ENCODE measurements around the gene WDR73. TPM values are rescaled to one million over a fixed set of nuclear protein-coding genes. Genes with fewer than 3 reads are reported as not detected.
A peak's percentile ranks its signal among the peaks of the same experiment; 100 is the strongest.
"Not testable (repeated sequence)": the region's sequence is repeated elsewhere in the genome, so short reads cannot be mapped to it uniquely, and the experiment has no call there.

The WDR73 gene
- polyA plus RNA-seq, 3 donors: 12.1 to 19.9 (median 14.3) TPM

GRCh38 chr15:84689858-84690257 is 35.8 kb upstream of the WDR73 start:
- H3K9ac ChIP-seq (ENCODE audit: insufficient read depth, low read length, poor library complexity, severe bottlenecking): no peak overlapping the region
- H3K36me3 Mint-ChIP-seq: peaks cover 50 to 65% of the 10 kb centered on the region in 2 donors
- peaks cover 12% of the 10 kb centered on the region for H3K4me1 Mint-ChIP-seq
- intact Hi-C loops (cut with micrococcal nuclease): loop anchor here in 1 of 2 donors (10.0 kb wide), 1 partner anchor 55 kb away; the partner anchor contains the start of gene ZNF592
- no peak overlapping the region for H3K27ac ChIP-seq (ENCODE audit: low read depth in 1 of 2, low read length in 2 of 2)
- H3K4me2 ChIP-seq (replicated peaks; ENCODE audit: extremely low read depth, low read length, poor library complexity, severe bottlenecking): no peak overlapping the region
- H3K9me3 Mint-ChIP-seq: peaks cover 0 to 4% (median 0%) of the 10 kb centered on the region in 7 donors
- H3K4me1 ChIP-seq (ENCODE audit: control insufficient read depth in 1 of 2, insufficient read depth in 2 of 2, low read length in 2 of 2): peaks cover 0 to 7% of the 10 kb centered on the region in 2 donors
- H3K4me3 ChIP-seq (replicated peaks in 1 of 3; ENCODE audit: low read depth in 2 of 3, low read length in 3 of 3): no peak overlapping the region
- no peak for TF ChIP-seq CTCF (IDR thresholded peaks at IDR 0.05)
- H3K27ac Mint-ChIP-seq: peak overlapping the region in 2 of 7 donors; percentile 4 to 52
- no peak overlapping the region for H2AFZ ChIP-seq (ENCODE audit: insufficient read depth, low read depth, low read length, poor library complexity, severe bottlenecking)
- H3K79me2 ChIP-seq (ENCODE audit: insufficient read depth, low read length): peaks cover 93% of the 10 kb centered on the region
- peaks cover 87% of the 10 kb centered on the region for H4K20me1 ChIP-seq (ENCODE audit: insufficient read depth, low read length)
- WGBS (ENCODE audit: insufficient coverage): 96% methylated on average over 3 of the region's 4 CpGs
- H3K27me3 ChIP-seq (ENCODE audit: control insufficient read depth in 2 of 2, insufficient read depth in 2 of 2, low read length in 2 of 2): no peaks in the 10 kb centered on the region
- H3K27me3 Mint-ChIP-seq (ENCODE audit: low read depth in 3 of 3): no peaks in the 10 kb centered on the region
- H3K9me3 ChIP-seq (replicated peaks in 1 of 2; ENCODE audit: control insufficient read depth in 1 of 2, insufficient read depth in 1 of 2, low read length in 2 of 2): no peaks in the 10 kb centered on the region
- no peak overlapping the region for H3K4me3 Mint-ChIP-seq
- DNase-seq: no peak
- H3K36me3 ChIP-seq (replicated peaks in 1 of 2; ENCODE audit: control insufficient read depth in 1 of 2, insufficient read depth in 2 of 2, low read length in 2 of 2): peaks cover 29 to 76% of the 10 kb centered on the region in 2 donors

GRCh38 chr15:84686446-84686845 is 32.4 kb upstream of the WDR73 start:
- H2AFZ ChIP-seq (ENCODE audit: insufficient read depth, low read depth, low read length, poor library complexity, severe bottlenecking); DNase-seq; H3K4me1 ChIP-seq (ENCODE audit: control insufficient read depth in 1 of 2, insufficient read depth in 2 of 2, low read length in 2 of 2); H3K27me3 ChIP-seq (ENCODE audit: control insufficient read depth in 2 of 2, insufficient read depth in 2 of 2, low read length in 2 of 2); intact Hi-C loops (cut with micrococcal nuclease); H3K4me2 ChIP-seq (replicated peaks; ENCODE audit: extremely low read depth, low read length, poor library complexity, severe bottlenecking); H3K9me3 ChIP-seq (replicated peaks in 1 of 2; ENCODE audit: control insufficient read depth in 1 of 2, insufficient read depth in 1 of 2, low read length in 2 of 2); H3K27me3 Mint-ChIP-seq (ENCODE audit: low read depth in 3 of 3); H3K4me3 ChIP-seq (replicated peaks in 1 of 3; ENCODE audit: low read depth in 2 of 3, low read length in 3 of 3); H3K9me3 Mint-ChIP-seq; H3K9ac ChIP-seq (ENCODE audit: insufficient read depth, low read length, poor library complexity, severe bottlenecking): not testable (repeated sequence)
- Mint-ChIP-seq H3K4me3 (peak overlapping the region in 1 of 2 donors; percentile 30), H3K4me1 (peaks cover 12% of the 10 kb centered on the region), H3K27ac (peak overlapping the region in 5 of 7 donors; percentile 78 to 93 (median 85)), H3K36me3 (peaks cover 58 to 82% of the 10 kb centered on the region in 2 donors)
- WGBS (ENCODE audit: insufficient coverage): 40% methylated on average over 4 of the region's 7 CpGs
- Histone ChIP-seq H3K79me2 (ENCODE audit: insufficient read depth, low read length) (peaks cover 90% of the 10 kb centered on the region), H3K36me3 (replicated peaks in 1 of 2; ENCODE audit: control insufficient read depth in 1 of 2, insufficient read depth in 2 of 2, low read length in 2 of 2) (peaks cover 41 to 93% of the 10 kb centered on the region in 2 donors), H3K27ac (ENCODE audit: low read depth in 1 of 2, low read length in 2 of 2) (peak overlapping the region in 1 of 2 donors; percentile 41), H4K20me1 (ENCODE audit: insufficient read depth, low read length) (peaks cover 77% of the 10 kb centered on the region)

Data from CD14-positive monocyte (primary cell).